Thyroid gland (tissue), 4 donors: Measurements from ENCODE around the gene HOXA7. TPM values are rescaled to one million over a fixed set of nuclear protein-coding genes. Genes with fewer than 3 reads are reported as not detected.

Experiments
- DNase-seq, 2 donors: peaks; one replicate each; pipeline ENCODE4 v3.0.0-alpha.2; 2019
- H3K27ac ChIP-seq, 3 donors: fragments of 200-600 bp; sonication (generic); 1 replicate in 2 of 3; 2 replicates in 1 of 3; pipeline ENCODE4 v1.5.1; 2016 to 2019; ENCODE audit warnings: mild to moderate bottlenecking in 1 of 3, moderate library complexity in 1 of 3
- H3K27me3 ChIP-seq: fragments of 200-600 bp; sonication (generic); one replicate; pipeline ENCODE4 v1.5.1; 2019
- H3K36me3 ChIP-seq, 2 donors: fragments of 200-600 bp; sonication (generic); one replicate each; pipeline ENCODE4 v1.5.1; 2016 to 2019
- H3K4me1 ChIP-seq, 2 donors: fragments of 200-600 bp; sonication (generic); one replicate each; pipeline ENCODE4 v1.5.1; 2017 to 2019
- H3K4me3 ChIP-seq, 3 donors: fragments of 200-600 bp; sonication (generic); replicated peaks in 1 of 3; 1 replicate in 2 of 3; 2 replicates in 1 of 3; pipeline ENCODE4 v1.5.1; 2016; ENCODE audit warnings: mild to moderate bottlenecking in 1 of 3
- H3K9me3 ChIP-seq: fragments of 200-600 bp; sonication (generic); one replicate; pipeline ENCODE4 v1.5.1; 2017
- POLR2A ChIP-seq, 2 donors: fragments of 450-650 bp; IDR thresholded peaks; one replicate each; pipeline ENCODE4 v1.6.1; 2017; ENCODE audit warnings: antibody characterized with exemption in 2 of 2, mild to moderate bottlenecking in 2 of 2, moderate library complexity in 1 of 2
- WGBS, 2 donors: methylation state at CpG; one replicate each; pipeline ENCODE4 v1.1.5; 2017; 5-methylcytosine and 5-hydroxymethylcytosine counted together
- intact Hi-C: fragments of 100-400 bp; cut with DNase I; formaldehyde crosslinking; loops from one replicate; pipeline ENCODE4 v1.15.1; 2023
- total RNA-seq, 4 donors: library from RNA; depleted of rRNA; stranded (reverse); fragments of >200 nt; gene quantifications; one replicate each; pipeline ENCODE4 v1.2.3, GENCODE V29; 2016
- TF ChIP-seq, protein P1 (sequence below), 6 experiments: fragments of 200-600 bp in 3 of 6; fragments of 450-650 bp in 3 of 6; sonication (generic) in 3 of 6; IDR thresholded peaks; one replicate each; pipeline ENCODE4 v1.5.1; 2016 to 2019; ENCODE audit warnings: antibody characterized with exemption in 6 of 6, mild to moderate bottlenecking in 2 of 6, inconsistent platforms in 1 of 6, moderate library complexity in 1 of 6

The HOXA7 gene
- total RNA-seq, 4 donors from 2014 or later, result 0.34 to 2.1 (median 0.74) TPM

DNA sequence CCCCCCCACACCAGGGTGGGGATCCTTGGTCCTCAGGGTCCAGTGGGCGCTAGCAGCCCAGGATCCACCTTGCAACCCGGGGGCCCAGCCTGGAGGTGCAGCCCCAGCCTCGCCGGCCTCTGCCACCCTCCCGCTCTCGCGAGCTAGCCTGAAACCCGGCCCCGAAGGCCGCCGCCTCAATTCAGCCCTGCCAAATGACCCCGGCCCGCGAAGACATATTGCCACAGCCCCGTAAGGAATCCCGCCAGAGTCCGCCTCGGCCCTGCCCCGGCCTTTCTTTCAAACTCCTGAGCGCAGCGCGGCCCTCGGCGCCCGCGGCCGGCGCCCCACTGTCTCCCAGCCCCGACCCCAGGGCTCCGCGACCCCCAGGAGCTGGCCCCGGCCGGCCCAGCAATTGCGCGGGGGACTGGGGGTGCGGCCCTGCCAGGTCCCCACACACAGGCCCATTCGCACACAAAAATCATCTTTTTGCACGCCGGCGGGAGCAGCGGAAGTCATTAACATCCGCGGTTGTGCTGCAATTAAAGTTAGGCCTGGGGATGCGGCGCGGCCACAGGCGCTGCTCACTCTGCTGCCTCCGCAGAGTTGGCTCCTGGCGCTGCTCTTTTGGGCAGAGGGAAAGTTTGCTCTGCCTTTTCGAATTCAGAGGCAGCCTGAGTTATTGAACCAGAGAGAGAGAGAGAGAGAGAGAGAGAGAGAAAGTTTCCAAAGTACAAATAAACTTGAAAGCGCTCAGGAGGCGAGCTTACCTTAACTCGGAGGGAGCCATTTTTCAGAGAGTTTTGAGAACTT, 16.9 kb downstream of the HOXA7 start:
- 34 to 36% methylated on average over 45 to 51 of the region's 53 CpGs for WGBS, 2 donors

DNA sequence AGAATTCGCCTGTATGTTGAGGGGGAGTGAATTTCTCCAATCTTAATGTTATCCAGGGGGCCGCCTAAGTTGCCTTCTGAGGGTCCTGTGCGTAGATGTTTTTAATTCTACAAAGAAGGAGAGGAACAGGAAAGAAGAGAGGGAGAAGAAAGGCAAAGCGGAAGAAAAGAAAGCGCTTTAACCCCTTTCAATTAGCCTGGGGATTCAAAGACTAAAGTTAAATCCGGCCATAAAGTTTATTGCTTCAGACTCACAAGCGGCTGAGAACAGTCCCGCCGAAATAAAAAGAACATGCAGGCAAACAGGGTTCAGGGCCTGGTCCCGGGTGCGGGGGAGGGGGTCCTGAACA, 17.5 kb downstream of the HOXA7 start:
- Histone ChIP-seq H3K4me3 (no peak overlapping the region), H3K9me3 (no peaks in the 10 kb centered on the region), H3K27me3 (peaks cover 68% of the 10 kb centered on the region), H3K4me1 (peaks cover 11 to 15% of the 10 kb centered on the region in 2 donors), H3K27ac (no peak overlapping the region), H3K36me3 (no peaks in the 10 kb centered on the region)
- WGBS, 2 donors, result 27 to 31% methylated on average over 11 of the region's 11 CpGs
- intact Hi-C loops, result no loop called here
- no peak for DNase-seq
- no peak for TF ChIP-seq POLR2A (IDR thresholded peaks at IDR 0.05)
- TF ChIP-seq, protein P1, sequence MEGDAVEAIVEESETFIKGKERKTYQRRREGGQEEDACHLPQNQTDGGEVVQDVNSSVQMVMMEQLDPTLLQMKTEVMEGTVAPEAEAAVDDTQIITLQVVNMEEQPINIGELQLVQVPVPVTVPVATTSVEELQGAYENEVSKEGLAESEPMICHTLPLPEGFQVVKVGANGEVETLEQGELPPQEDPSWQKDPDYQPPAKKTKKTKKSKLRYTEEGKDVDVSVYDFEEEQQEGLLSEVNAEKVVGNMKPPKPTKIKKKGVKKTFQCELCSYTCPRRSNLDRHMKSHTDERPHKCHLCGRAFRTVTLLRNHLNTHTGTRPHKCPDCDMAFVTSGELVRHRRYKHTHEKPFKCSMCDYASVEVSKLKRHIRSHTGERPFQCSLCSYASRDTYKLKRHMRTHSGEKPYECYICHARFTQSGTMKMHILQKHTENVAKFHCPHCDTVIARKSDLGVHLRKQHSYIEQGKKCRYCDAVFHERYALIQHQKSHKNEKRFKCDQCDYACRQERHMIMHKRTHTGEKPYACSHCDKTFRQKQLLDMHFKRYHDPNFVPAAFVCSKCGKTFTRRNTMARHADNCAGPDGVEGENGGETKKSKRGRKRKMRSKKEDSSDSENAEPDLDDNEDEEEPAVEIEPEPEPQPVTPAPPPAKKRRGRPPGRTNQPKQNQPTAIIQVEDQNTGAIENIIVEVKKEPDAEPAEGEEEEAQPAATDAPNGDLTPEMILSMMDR (IDR thresholded peaks at IDR 0.05), result no peak

More for the DNA sequence above, 16.9 kb downstream of the HOXA7 start:
- DNase-seq, result no peak
- Histone ChIP-seq H3K36me3 (no peaks in the 10 kb centered on the region), H3K4me1 (peaks cover 11 to 16% of the 10 kb centered on the region in 2 donors), H3K27ac (no peak overlapping the region), H3K4me3 (no peak overlapping the region), H3K9me3 (no peaks in the 10 kb centered on the region), H3K27me3 (peaks cover 74% of the 10 kb centered on the region)
- TF ChIP-seq, protein P1 (IDR thresholded peaks at IDR 0.05), result no peak
- no peak for TF ChIP-seq POLR2A (IDR thresholded peaks at IDR 0.05)
- intact Hi-C loops, result no loop called here

DNA sequence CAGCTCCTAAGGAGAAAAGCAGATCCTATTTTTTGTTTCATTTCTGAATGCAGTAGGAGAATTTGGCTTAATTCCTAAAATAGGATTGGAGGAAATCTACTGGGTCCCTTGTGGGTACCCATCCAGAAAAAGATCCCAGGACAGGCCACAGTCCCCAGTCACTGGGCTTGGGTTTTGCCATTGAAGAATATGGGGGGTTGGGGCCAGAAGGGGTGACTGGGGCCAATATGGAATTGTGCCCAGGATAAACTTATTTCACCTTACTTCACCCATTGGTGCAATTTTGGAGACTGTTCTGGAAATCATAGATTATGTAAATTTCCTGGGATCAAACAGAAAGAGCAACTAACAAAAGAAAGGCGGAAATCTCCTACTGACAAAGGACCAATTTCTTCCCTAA, 18.0 kb downstream of the HOXA7 start:
- H3K27me3 ChIP-seq, result peaks cover 69% of the 10 kb centered on the region
- no peak overlapping the region for H3K4me3 ChIP-seq
- no peak for DNase-seq
- H3K36me3 ChIP-seq, result no peaks in the 10 kb centered on the region
- H3K4me1 ChIP-seq, result peaks cover 11% of the 10 kb centered on the region in 2 donors
- H3K27ac ChIP-seq, result no peak overlapping the region
- no peaks in the 10 kb centered on the region for H3K9me3 ChIP-seq
- intact Hi-C loops, result no loop called here
- WGBS, 2 donors, result 50 to 58% methylated on average over 1 of the region's 1 CpG
- TF ChIP-seq POLR2A (IDR thresholded peaks at IDR 0.05), result no peak
- TF ChIP-seq, protein P1 (IDR thresholded peaks at IDR 0.05), result no peak

DNA sequence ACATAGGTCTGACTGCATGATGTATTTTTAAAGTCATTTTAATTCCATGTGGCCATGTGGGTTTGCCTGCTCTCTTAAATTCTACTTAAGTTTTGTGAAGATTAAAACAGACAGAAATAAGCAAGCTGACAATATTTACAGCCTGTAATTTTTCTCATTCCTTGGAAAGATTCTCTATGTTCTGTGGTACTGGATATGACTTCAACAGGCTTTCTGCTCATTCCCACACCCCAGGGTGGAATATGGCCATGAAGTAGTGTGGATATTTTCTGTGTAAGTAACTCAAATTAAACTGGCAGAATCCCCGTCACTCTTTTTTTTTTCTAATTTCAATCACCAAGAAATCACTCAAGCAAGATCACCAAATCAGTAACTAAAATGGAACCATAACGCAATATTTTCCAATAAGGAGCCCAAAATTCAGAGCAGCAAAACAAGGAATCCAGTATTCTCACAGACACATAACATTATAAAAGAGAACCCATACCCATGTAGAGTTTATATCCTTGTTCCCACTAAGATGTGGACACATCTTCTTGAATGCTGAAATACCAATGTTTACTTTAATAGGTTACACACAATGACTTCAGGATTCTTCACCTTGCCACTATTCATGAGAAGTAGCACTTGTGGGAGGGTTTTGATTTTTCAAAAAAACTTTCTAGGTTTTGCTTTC, 18.7 kb downstream of the HOXA7 start:
- 44 to 50% methylated on average over 2 of the region's 2 CpGs for WGBS, 2 donors
- no peaks in the 10 kb centered on the region for H3K36me3 ChIP-seq
- intact Hi-C loops, result no loop called here
- no peak overlapping the region for H3K4me3 ChIP-seq
- DNase-seq, result no peak
- no peak for TF ChIP-seq POLR2A (IDR thresholded peaks at IDR 0.05)
- TF ChIP-seq, protein P1 (IDR thresholded peaks at IDR 0.05), result no peak
- no peaks in the 10 kb centered on the region for H3K9me3 ChIP-seq
- H3K27me3 ChIP-seq, result peaks cover 66% of the 10 kb centered on the region
- no peak overlapping the region for H3K27ac ChIP-seq
- H3K4me1 ChIP-seq, result peaks cover 7 to 11% of the 10 kb centered on the region in 2 donors

DNA sequence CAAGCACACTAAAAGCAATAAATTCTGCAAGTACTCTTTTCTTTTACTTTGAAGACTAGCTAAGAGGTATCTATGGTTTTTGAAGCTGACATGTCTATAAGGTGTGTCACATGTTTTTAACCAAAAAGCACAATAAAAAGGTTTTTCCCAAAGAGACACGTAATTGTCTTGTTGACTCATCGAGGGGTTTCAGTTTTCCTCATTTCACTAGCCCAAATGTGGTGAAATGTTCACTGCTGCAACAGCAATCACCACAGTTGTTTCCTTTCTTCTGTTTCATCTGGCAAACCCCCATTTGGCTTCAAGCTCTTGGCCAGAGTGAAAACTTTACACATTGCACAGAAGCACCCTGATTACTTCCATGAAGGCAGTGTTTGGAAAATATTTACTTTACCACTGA, 22.1 kb downstream of the HOXA7 start:
- DNase-seq, result no peak
- no peaks in the 10 kb centered on the region for H3K9me3 ChIP-seq
- no peaks in the 10 kb centered on the region for H3K36me3 ChIP-seq
- TF ChIP-seq POLR2A (IDR thresholded peaks at IDR 0.05), result no peak
- TF ChIP-seq, protein P1 (IDR thresholded peaks at IDR 0.05), result no peak
- WGBS, 2 donors, result 17 to 23% methylated on average over 2 of the region's 2 CpGs
- H3K4me3 ChIP-seq, result no peak overlapping the region
- H3K27ac ChIP-seq, result no peak overlapping the region
- intact Hi-C loops, result no loop called here
- peaks cover under 1 to 7% of the 10 kb centered on the region in 2 donors for H3K4me1 ChIP-seq
- peaks cover 46% of the 10 kb centered on the region for H3K27me3 ChIP-seq
